CD4-positive, alpha-beta memory T cell (primary cell): ENCODE measurements around the gene RPS25. TPM values are rescaled to one million over a fixed set of nuclear protein-coding genes. Genes with fewer than 3 reads are reported as not detected.

ENCODE experiments used
- CTCF ChIA-PET: fragments of 350-600 bp; sonication (Branson Sonifier 250); formaldehyde crosslinking; loops from one replicate; lab custom pipeline; 2021; ENCODE audit warnings: inconsistent platforms; ENCODE audit not compliant: partially characterized antibody; lab: Charles Lee
- POLR2A ChIA-PET: fragments of 350-600 bp; sonication (Branson Sonifier 250); formaldehyde crosslinking; loops from one replicate; lab custom pipeline; 2021; ENCODE audit not compliant: partially characterized antibody; lab: Charles Lee
- DNase-seq, 5 donors: peaks; one replicate each; pipeline versions ENCODE4 v3.0.0 to v3.0.0-alpha.2; 2020 to 2022; ENCODE audit warnings: mixed read lengths in 1 of 5
- H3K27ac ChIP-seq: one replicate; pipeline ENCODE4 v1.7.0; 2013; ENCODE audit warnings: low read depth, low read length
- H3K27me3 ChIP-seq: 2 replicates; pipeline ENCODE4 v1.7.0; 2013; ENCODE audit warnings: mild to moderate bottlenecking, low read length, moderate library complexity; ENCODE audit not compliant: insufficient read depth
- H3K36me3 ChIP-seq: 2 replicates; pipeline ENCODE4 v1.7.0; 2013; ENCODE audit warnings: mild to moderate bottlenecking, low read length, moderate library complexity; ENCODE audit not compliant: insufficient read depth
- H3K4me1 ChIP-seq: 2 replicates; pipeline ENCODE4 v1.7.0; 2013; ENCODE audit warnings: mild to moderate bottlenecking, low read length, moderate library complexity; ENCODE audit not compliant: insufficient read depth
- H3K4me3 ChIP-seq, 2 donors: one replicate each; pipeline ENCODE4 v1.7.0; 2013; ENCODE audit warnings: low read length in 2 of 2, mild to moderate bottlenecking in 1 of 2
- H3K9me3 ChIP-seq, 2 donors: one replicate each; pipeline ENCODE4 v1.7.0; 2013; ENCODE audit warnings: low read length in 2 of 2, control low read depth in 1 of 2; ENCODE audit not compliant: control insufficient read depth in 1 of 2
- H3K27ac Mint-ChIP-seq, 7 donors: one replicate each; pipeline ENCODE4 v1.8.0; 2020 to 2021; ENCODE audit warnings: mixed read lengths in 7 of 7, mild to moderate bottlenecking in 6 of 7, inconsistent platforms in 3 of 7, moderate library complexity in 3 of 7
- H3K27me3 Mint-ChIP-seq, 2 donors: one replicate each; pipeline ENCODE4 v1.8.0; 2020 to 2021; ENCODE audit warnings: mixed read lengths in 2 of 2
- H3K36me3 Mint-ChIP-seq, 2 donors: one replicate each; pipeline ENCODE4 v1.8.0; 2020 to 2021; ENCODE audit warnings: mixed read lengths in 2 of 2, inconsistent platforms in 1 of 2, mild to moderate bottlenecking in 1 of 2
- H3K4me1 Mint-ChIP-seq, 4 donors: one replicate each; pipeline ENCODE4 v1.8.0; 2020 to 2021; ENCODE audit warnings: mixed read lengths in 4 of 4, mild to moderate bottlenecking in 1 of 4
- H3K4me3 Mint-ChIP-seq, 8 donors: one replicate each; pipeline ENCODE4 v1.8.0; 2020 to 2021; ENCODE audit warnings: mixed read lengths in 8 of 8, mild to moderate bottlenecking in 7 of 8, moderate library complexity in 6 of 8, inconsistent platforms in 3 of 8
- H3K9me3 Mint-ChIP-seq, 8 donors: one replicate each; pipeline ENCODE4 v1.8.0; 2020 to 2021; ENCODE audit warnings: mixed read lengths in 8 of 8, mild to moderate bottlenecking in 5 of 8, inconsistent platforms in 3 of 8, moderate library complexity in 1 of 8
- intact Hi-C: fragments of 100-400 bp; cut with micrococcal nuclease; formaldehyde crosslinking; loops from one replicate; pipeline ENCODE4 v1.15.1; 2023
- polyA plus RNA-seq, 2 donors: library from polyadenylated mRNA; unstranded; fragments of 300-500 nt; fragmentation: Illumina TruSeq; gene quantifications; one replicate each; pipeline ENCODE4 v1.2.3, GENCODE V29; 2021
- total RNA-seq, 2 experiments: library from RNA; stranded (reverse); gene quantifications; one replicate each; pipeline ENCODE4 v1.2.3, GENCODE V29; 2021

Gene RPS25
- total and polyA plus RNA-seq, 4 experiments from 2014 or later, result 2,545 to 5,786 (median 3,691) TPM

DNA sequence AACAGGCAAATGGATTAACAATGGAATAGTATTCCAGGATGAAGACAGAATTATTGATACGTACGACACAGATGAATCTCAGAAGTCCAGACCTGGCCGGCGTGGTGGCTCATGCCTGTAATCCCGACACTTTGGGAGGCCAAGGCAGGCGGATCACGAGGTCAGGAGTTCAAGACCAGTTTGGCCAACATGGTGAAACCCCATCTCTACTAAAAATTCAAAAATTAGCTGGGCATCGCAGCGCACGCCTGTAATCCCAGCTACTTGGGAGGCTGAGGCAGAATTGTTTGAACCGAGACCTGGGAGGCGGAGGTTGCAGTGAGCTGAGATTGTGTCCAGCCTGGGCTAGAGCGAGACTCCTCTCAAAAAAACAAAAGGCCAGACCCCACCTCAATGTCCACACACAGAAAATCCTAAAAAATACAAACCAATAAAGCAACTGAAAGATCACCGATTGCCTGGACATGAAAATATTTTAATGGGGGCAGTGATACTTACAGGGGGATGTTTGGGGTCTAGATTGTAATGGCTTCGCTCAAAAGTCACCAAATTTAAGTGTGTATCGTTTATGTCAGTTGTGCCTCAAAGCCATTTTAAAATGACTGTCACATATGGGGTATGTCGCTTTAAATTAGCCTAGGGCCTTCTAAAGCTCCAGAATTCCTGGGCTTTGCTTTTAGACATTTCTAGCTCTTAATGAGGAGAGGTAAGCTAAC lies 3.8 kb downstream of the RPS25 start:
- no peak overlapping the region for H3K4me3 ChIP-seq
- H3K9me3 Mint-ChIP-seq, result no peaks in the 10 kb centered on the region
- intact Hi-C loops, result no loop called here
- H3K4me1 ChIP-seq, result peaks cover 24% of the 10 kb centered on the region
- peak overlapping the region in 5 of 7 donors; percentile 23 to 98 (median 57) for H3K27ac Mint-ChIP-seq
- ChIA-PET POLR2A (interaction anchor here (0.6 to 9.4 kb wide), 6 partner anchors 14 to 938 kb away, joined by 3 to 170 read pairs (median 4); partner anchors contain the start of genes CENATAC, DPAGT1, SLC37A4 and TMPRSS4), CTCF (interaction anchor here (0.7 to 2.7 kb wide), 3 partner anchors 11 to 225 kb away, joined by 4 to 7 read pairs (median 4); no protein-coding TSS in a partner anchor)
- peak overlapping the region in 2 of 8 donors; percentile 21 to 39 for H3K4me3 Mint-ChIP-seq
- H3K4me1 Mint-ChIP-seq, result peaks cover 14 to 55% (median 28%) of the 10 kb centered on the region in 4 donors
- H3K27ac ChIP-seq, result no peak overlapping the region
- H3K36me3 Mint-ChIP-seq, result peaks cover 48 to 81% of the 10 kb centered on the region in 2 donors
- H3K27me3 Mint-ChIP-seq, result no peaks in the 10 kb centered on the region
- no peaks in the 10 kb centered on the region for H3K27me3 ChIP-seq
- no peaks in the 10 kb centered on the region for H3K9me3 ChIP-seq
- H3K36me3 ChIP-seq, result peaks cover 50% of the 10 kb centered on the region
- no peak for DNase-seq

DNA sequence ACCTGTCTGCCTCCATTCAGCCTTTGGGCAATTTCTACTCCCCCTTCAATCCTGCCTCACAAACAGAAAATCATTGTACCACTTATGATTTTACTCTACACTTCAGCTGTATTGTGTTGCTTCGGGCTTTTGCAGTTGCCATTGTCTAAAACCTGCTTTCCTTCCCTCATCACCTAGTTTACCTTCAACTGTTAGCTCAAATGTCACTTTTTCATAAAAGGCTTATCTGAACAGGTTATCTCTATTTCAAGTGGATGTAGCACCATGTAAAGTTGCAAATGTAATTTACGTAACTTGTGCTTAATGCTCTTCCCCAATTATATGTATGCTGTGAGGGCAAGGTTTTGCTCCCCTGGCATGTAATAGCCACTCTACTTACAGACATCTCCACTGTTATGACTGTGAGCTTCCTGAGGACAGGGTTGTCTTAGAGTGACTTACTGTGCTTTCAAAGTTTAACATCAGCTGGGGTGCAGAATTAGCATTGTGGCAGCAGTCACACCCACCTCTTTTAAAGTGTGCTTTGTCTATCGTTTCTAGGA lies 5.4 kb downstream of the RPS25 start:
- H3K27ac ChIP-seq, result no peak overlapping the region
- peaks cover 14 to 38% (median 23%) of the 10 kb centered on the region in 4 donors for H3K4me1 Mint-ChIP-seq
- no peak overlapping the region for H3K4me3 Mint-ChIP-seq
- no peaks in the 10 kb centered on the region for H3K9me3 Mint-ChIP-seq
- H3K4me3 ChIP-seq, result no peak overlapping the region
- intact Hi-C loops, result no loop called here
- ChIA-PET POLR2A (interaction anchor here (9.4 kb wide), 1 partner anchor 12 kb away, joined by 170 read pairs; the partner anchor contains the start of gene CENATAC), CTCF (no interaction called here)
- peaks cover 53% of the 10 kb centered on the region for H3K36me3 ChIP-seq
- no peak for DNase-seq
- no peaks in the 10 kb centered on the region for H3K27me3 ChIP-seq
- H3K36me3 Mint-ChIP-seq, result peaks cover 47 to 82% of the 10 kb centered on the region in 2 donors
- H3K9me3 ChIP-seq, result no peaks in the 10 kb centered on the region
- H3K27me3 Mint-ChIP-seq, result no peaks in the 10 kb centered on the region
- peak overlapping the region in 5 of 7 donors; percentile 1 to 77 (median 63) for H3K27ac Mint-ChIP-seq
- peaks cover 24% of the 10 kb centered on the region for H3K4me1 ChIP-seq

DNA sequence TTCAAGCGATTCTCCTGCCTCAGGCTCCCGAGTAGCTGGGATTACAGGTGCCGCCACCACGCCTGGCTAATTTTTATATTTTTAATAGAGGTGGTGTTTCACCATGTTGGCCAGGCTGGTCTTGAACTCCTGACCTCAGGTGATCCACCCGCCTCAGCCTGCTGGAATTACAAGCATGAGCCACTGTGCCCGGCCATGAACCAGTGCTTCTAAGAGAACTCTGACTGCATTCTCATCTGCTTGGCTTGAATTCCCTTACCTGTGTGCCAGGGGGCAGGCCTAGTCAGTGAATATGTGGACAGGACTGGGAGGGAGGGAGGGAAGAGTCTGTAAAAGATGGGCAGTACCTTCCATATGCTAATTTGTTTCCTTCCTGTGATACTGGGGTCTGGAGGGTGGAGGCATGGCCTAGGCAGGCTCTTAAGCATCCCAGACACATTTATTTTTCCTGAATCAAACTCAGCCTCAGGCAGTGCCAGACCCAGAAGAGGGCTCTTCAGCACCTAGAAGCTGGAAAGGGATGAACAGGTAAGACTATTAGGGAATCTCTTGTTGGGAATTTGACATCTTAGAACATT lies 6.6 kb downstream of the RPS25 start:
- Mint-ChIP-seq H3K4me3 (no peak overlapping the region), H3K36me3 (peaks cover 47 to 81% of the 10 kb centered on the region in 2 donors), H3K27ac (peak overlapping the region in 1 of 7 donors; percentile 46), H3K4me1 (peaks cover 12 to 27% (median 19%) of the 10 kb centered on the region in 4 donors), H3K9me3 (no peaks in the 10 kb centered on the region), H3K27me3 (no peaks in the 10 kb centered on the region)
- POLR2A ChIA-PET, result interaction anchor here (9.4 kb wide), 1 partner anchor 11 kb away, joined by 170 read pairs; the partner anchor contains the start of gene CENATAC
- Histone ChIP-seq H3K27ac (no peak overlapping the region), H3K9me3 (no peaks in the 10 kb centered on the region), H3K4me1 (peaks cover 14% of the 10 kb centered on the region), H3K4me3 (no peak overlapping the region), H3K36me3 (peaks cover 53% of the 10 kb centered on the region), H3K27me3 (no peaks in the 10 kb centered on the region)
- CTCF ChIA-PET, result no interaction called here
- intact Hi-C loops, result no loop called here
- DNase-seq, result no peak

- H3K27ac Mint-ChIP-seq, result no peak overlapping the region
- no peaks in the 10 kb centered on the region for H3K9me3 Mint-ChIP-seq
- DNase-seq, result no peak
- intact Hi-C loops, result no loop called here
- peaks cover 2 to 8% (median 7%) of the 10 kb centered on the region in 4 donors for H3K4me1 Mint-ChIP-seq
- Histone ChIP-seq H3K27me3 (no peaks in the 10 kb centered on the region), H3K27ac (no peak overlapping the region), H3K4me1 (no peaks in the 10 kb centered on the region), H3K36me3 (peaks cover 27% of the 10 kb centered on the region), H3K9me3 (no peaks in the 10 kb centered on the region), H3K4me3 (no peak overlapping the region)
- peaks cover 26 to 59% of the 10 kb centered on the region in 2 donors for H3K36me3 Mint-ChIP-seq
- no peak overlapping the region for H3K4me3 Mint-ChIP-seq
- no peaks in the 10 kb centered on the region for H3K27me3 Mint-ChIP-seq
- CTCF ChIA-PET, result interaction anchor here (0.5 to 0.8 kb wide), 3 partner anchors 77 to 215 kb away, joined by 3 to 4 read pairs (median 3); no protein-coding TSS in a partner anchor
- POLR2A ChIA-PET, result no interaction called here
Observed at GRCh38 chr11:119006656-119007055, 11.5 kb downstream of the RPS25 start.

GRCh38 chr11:119000906-119001305 lies 17.2 kb downstream of the RPS25 start:
- Mint-ChIP-seq H3K27me3 (no peaks in the 10 kb centered on the region), H3K36me3 (peaks cover 16 to 57% of the 10 kb centered on the region in 2 donors), H3K4me1 (peaks cover 20 to 55% (median 35%) of the 10 kb centered on the region in 4 donors), H3K4me3 (peak overlapping the region in 3 of 8 donors; percentile 40 to 65 (median 52)), H3K27ac (peak overlapping the region in 4 of 7 donors; percentile 24 to 64 (median 45)), H3K9me3 (peaks cover 0 to 3% (median 0%) of the 10 kb centered on the region in 8 donors)
- peaks cover 24% of the 10 kb centered on the region for H3K4me1 ChIP-seq
- intact Hi-C loops, result no loop called here
- peaks cover 23% of the 10 kb centered on the region for H3K36me3 ChIP-seq
- POLR2A ChIA-PET, result interaction anchor here (10.4 kb wide), 1 partner anchor 15 kb away, joined by 170 read pairs; the partner anchor contains the start of genes RPS25 and TRAPPC4
- no peaks in the 10 kb centered on the region for H3K9me3 ChIP-seq
- H3K27ac ChIP-seq, result no peak overlapping the region
- CTCF ChIA-PET, result interaction anchor here (1.1 kb wide), 1 partner anchor 24 kb away, joined by 3 read pairs; no protein-coding TSS in a partner anchor
- H3K27me3 ChIP-seq, result no peaks in the 10 kb centered on the region
- H3K4me3 ChIP-seq, result no peak overlapping the region
- no peak for DNase-seq

GRCh38 chr11:118998822-118999221 lies 19.3 kb downstream of the RPS25 start:
- H3K9me3 Mint-ChIP-seq, result peaks cover 0 to 3% (median 0%) of the 10 kb centered on the region in 8 donors
- peak overlapping the region; percentile 87 to 99 (median 98) for H3K4me3 Mint-ChIP-seq
- ChIA-PET POLR2A (interaction anchor here (0.7 to 10.4 kb wide), 9 partner anchors 17 to 208 kb away, joined by 3 to 170 read pairs (median 9); partner anchors contain the start of genes BCL9L, DDX6, DPAGT1 and HYOU1), CTCF (interaction anchor here (0.5 kb wide), 1 partner anchor 38 kb away, joined by 3 read pairs; no protein-coding TSS in a partner anchor)
- H3K4me3 ChIP-seq, result peak overlapping the region; percentile 87 to 99
- H3K4me1 Mint-ChIP-seq, result peaks cover 20 to 57% (median 36%) of the 10 kb centered on the region in 4 donors
- peak overlapping the region; percentile 75 for H3K27ac ChIP-seq
- no peak for DNase-seq
- no peaks in the 10 kb centered on the region for H3K27me3 ChIP-seq
- H3K36me3 ChIP-seq, result peaks cover 23% of the 10 kb centered on the region
- H3K27ac Mint-ChIP-seq, result peak overlapping the region; percentile 90 to 99 (median 95)
- H3K9me3 ChIP-seq, result no peaks in the 10 kb centered on the region
- intact Hi-C loops, result loop anchor here (1.0 to 5.0 kb wide), 5 partner anchors 19 to 96 kb away; partner anchors contain the start of genes HYOU1, RPS25, SLC37A4 and TRAPPC4
- H3K36me3 Mint-ChIP-seq, result peaks cover 13 to 53% of the 10 kb centered on the region in 2 donors
- H3K27me3 Mint-ChIP-seq, result no peaks in the 10 kb centered on the region
- peaks cover 24% of the 10 kb centered on the region for H3K4me1 ChIP-seq
